GM11168 (cell line): ENCODE data around the gene EXOC6.
"Not testable (repeated sequence)": the region's sequence is repeated elsewhere in the genome, so short reads cannot be mapped to it uniquely, and the experiment has no call there.

Experiments used
- in situ Hi-C: fragments of 300-500 bp; cut with MboI; formaldehyde crosslinking; loops from one replicate; pipeline ENCODE4 v1.12.0; 2022; ENCODE audit warnings: low sequenced_read_pairs; ENCODE audit not compliant: unreplicated experiment

EXOC6 gene

DNA sequence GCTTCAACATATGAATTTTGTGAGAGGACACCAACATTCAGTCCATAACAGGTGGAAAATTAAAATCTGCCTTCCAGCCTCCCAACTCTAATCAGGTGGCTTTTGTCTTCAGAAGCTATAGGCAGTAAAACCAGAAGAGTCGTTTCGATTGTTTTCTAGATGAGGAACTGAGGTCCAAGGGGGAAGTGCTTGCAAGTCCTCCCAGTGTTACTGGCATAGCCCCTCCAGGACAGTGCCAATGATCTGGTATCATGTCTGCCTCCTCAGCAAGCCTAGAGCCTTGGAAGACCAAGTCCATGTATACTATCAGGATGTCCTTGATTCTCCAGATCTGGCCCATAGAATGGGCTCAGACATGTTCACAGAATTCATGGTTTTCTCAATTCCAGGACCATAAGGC is 242.3 kb downstream of the EXOC6 start:
- in situ Hi-C loops: loop anchor here (25.0 kb wide), 1 partner anchor 397 kb away; the partner anchor contains the start of genes CEP55 and MYOF

DNA sequence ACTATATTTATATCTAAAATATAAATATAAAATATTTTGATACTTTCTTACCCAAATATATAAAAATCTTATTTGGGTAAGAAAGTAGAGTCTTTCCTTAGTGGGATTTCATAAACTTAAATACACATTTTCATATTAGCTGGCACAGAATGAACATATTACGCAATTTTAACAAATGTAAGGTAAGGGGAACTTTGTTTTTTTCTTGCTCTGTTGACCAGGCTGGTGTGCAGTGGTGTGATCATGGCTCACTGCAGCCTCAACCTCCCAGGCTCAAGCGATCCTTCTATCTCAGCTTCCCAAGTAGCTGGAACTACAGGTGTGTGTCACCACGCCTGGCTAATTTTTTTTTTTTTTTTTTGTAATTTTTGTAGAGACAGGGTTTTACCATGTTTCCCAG is 243.6 kb downstream of the EXOC6 start:
- in situ Hi-C loops: loop anchor here (25.0 kb wide), 1 partner anchor 395 kb away; the partner anchor contains the start of genes CEP55 and MYOF

DNA sequence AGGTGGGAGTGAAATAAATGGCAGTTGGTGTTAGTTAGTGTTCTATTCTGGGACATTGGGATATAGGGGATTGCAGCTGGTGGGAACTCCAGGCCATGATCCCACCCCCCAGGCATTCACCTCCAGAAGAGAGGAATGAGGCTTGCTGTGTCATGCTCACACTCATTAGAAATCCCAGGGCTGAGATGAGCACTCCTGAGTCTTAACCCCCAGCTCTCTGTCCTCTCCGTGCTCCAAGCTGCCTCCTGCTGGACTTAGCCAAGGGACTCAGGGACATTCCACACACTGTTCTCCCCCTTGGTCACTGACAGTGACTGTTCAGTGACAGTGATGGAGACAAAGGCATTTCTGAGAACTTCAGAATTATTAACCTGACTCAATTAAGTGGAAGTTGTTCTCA is 246.9 kb downstream of the EXOC6 start:
- in situ Hi-C loops: loop anchor here (25.0 kb wide), 1 partner anchor 392 kb away; the partner anchor contains the start of genes CEP55 and MYOF

DNA sequence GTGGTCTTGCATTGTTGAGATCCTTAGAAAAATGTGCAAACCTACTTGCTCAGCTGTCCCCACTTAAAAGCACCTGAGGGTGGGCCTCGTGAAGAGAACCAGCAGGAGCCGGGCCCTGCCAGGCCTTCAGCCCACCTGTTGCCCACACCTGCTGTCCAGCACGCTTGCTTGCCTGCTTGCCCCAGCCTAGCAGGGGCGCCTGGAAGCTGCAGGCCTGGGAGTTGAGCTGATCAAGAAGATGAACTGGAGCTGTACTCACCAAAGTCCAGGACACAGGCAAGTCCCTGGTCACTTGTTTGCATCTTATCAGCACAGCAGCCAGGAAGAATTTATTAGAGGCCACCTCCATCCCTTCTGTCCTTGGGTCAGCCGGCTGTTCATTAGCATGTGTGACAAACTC is 248.6 kb downstream of the EXOC6 start:
- in situ Hi-C loops: loop anchor here (25.0 kb wide), 1 partner anchor 390 kb away; the partner anchor contains the start of genes CEP55 and MYOF

DNA sequence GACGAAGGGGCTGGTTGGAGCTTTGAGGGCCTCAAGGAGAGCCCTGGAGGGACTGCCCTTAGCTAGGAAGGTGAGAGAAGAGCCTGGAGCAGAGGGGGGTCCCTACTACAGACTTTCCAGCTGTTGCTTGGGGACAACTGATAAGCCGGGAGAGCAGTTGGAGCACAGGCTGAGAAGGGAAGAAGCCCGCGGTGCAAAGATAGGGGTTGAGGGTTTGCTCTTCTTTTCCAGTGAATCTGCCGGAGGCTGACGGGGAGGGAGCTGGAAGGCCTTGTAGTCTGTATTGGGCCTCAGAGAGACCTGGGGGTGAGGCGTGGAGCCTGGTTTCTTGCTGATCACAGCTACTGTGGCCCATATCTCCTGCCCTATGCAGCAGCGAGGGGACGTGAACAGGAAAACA is 249.1 kb downstream of the EXOC6 start:
- in situ Hi-C loops: loop anchor here (25.0 kb wide), 1 partner anchor 390 kb away; the partner anchor contains the start of genes CEP55 and MYOF

DNA sequence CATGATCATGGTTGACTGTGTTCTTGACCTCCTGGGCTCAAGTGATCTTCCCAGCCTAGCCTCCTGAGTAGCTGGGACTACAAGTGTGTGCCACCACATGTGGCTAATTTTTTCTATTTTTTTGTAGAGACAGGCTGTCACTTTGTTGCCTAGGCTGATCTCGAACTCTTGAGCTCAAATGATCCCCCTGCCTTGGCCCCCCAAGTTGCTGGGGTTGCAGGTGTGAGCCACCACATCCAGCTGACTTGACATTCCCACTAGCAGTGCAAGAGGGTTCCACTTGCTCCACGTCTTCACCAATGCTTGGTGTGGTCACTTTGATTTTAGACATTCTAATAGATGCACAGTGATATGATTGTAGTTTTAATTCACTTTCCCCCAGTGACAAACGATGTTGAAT is 250.5 kb downstream of the EXOC6 start:
- in situ Hi-C loops: loop anchor here (25.0 kb wide), 1 partner anchor 388 kb away; the partner anchor contains the start of genes CEP55 and MYOF

DNA sequence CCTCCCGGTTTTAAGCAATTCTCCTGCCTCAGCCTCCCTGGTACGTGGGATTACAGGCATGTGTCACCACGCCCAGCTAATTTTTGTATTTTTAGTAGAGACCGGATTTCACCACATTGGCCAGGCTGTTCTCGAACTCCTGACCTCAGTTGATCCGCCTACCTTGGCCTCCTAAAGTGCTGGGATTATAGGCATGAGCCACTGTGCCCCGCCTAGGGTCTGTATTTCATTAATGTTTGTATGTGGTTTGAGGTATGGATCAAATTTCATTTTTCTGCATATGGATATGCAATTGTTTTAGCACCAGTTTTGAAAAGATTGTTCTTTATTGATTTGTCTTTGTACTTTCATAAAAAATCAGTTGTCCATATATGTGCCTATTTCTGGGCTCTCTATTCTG is 251.3 kb downstream of the EXOC6 start:
- in situ Hi-C loops: loop anchor here (25.0 kb wide), 1 partner anchor 388 kb away; the partner anchor contains the start of genes CEP55 and MYOF

DNA sequence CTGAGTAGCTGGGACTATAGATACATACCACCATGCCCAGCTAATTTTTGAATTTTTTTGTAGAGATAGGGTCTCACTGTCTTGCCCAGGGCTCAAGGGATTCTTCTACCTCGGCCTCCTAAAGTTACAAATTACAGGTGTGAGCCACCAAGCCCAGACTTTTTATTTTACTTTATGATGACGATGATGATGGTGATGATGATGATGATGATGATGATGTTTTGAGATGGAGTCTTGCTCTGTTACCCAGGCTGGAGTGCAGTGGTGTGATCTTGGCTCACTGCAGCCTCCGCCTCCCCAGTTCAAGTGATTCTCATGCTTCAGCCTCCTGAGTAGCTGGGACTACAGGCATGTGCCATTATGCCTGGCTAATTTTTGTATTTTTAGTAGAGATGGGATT is 252.8 kb downstream of the EXOC6 start:
- in situ Hi-C loops: not testable (repeated sequence)

DNA sequence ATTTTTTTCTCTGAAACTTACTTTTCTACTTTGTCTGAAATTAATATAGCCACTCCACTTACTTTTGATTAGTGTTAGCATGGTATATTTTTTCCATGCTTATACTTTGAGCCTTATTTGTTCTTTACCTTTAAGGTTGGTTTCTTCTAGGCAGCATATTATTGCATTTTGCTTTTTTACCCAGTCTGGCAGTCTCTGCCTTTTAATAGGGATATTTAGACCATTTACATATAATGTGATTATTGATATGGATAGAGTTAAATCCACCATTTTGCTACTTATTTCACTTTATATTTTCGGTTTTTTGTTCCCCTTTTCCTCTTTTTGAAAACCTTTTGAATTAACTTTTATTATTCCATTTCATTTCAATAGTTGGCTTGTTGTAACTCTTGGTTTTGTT is 255.6 kb downstream of the EXOC6 start:
- in situ Hi-C loops: no loop called here

DNA sequence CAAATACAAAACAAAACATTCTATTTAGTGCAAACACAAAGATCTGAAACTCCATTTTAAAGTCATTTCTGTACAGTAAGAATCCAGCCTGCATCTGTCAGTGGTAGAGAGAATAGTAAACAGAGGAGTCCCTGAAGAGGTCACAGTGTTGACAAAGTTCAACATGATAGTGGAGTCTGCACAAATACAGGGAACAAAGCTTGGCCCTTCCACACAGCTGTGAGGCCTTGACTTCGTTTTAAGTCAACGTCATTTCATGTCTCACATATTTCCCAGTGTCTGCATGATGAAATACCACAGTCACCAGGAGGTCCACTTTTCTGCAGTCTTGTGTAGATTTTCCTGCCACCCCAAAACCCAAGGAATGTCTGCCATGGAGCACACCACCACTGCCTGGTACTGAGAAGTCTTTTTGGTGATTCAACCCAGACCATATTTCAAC is 258.3 kb downstream of the EXOC6 start:
- in situ Hi-C loops: no loop called here
